DMS 273 (cell line): Measurements from ENCODE around the gene HERC6.
"Not testable (repeated sequence)": the region's sequence is repeated elsewhere in the genome, so short reads cannot be mapped to it uniquely, and the experiment has no call there.

Experiments used
- DNase-seq: peaks from one replicate; lab custom pipeline; 2025; ENCODE audit not compliant: unreplicated experiment; lab: John Stamatoyannopoulos, UW

The HERC6 gene

GRCh38 chr4:88390128-88390527, 11.5 kb downstream of the HERC6 start:
- no peak for DNase-seq

DNA sequence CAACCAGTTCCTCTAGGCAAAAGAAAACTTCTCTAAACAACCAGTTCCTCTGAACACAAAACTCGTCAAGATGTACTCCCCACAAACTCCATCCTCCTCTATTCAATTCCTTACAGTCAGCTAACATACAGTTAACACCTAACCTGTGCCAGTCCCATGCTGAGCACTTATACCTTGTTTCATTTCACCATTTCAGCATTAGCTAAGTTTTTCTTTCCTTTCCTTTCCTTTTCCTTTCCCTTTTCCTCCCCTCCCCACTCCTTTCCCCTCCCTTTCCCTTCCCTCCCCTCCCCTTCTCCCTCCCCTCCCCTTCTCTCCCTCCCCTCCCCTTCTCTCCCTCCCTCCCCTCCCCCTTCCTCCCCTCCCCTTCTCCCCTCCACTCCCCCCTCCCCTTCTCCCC, 13.1 kb downstream of the HERC6 start:
- no peak for DNase-seq

- no peak for DNase-seq
These were observed 18.0 kb downstream of the HERC6 start for GRCh38 chr4:88396681-88397080.

GRCh38 chr4:88398381-88398780, 19.7 kb downstream of the HERC6 start:
- DNase-seq: no peak

DNA sequence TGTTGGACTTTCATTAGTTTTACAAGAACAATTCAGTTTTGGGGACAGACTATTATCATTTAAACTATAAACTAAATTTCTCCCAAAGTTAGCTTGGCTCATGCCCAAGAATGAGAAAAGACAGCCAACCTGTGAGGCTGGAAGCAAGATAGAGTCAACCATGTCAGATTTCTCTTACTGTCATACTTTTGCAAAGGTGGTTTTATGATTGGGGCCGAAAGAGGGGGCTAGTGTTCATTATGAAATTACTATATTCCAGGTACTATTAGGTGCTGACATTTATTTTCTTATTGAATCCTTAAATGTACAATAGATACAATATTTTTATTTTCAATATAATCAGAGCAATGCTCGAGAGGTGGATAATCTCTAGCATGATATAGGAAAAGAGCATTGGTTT, 30.6 kb downstream of the HERC6 start:
- DNase-seq: no peak

DNA sequence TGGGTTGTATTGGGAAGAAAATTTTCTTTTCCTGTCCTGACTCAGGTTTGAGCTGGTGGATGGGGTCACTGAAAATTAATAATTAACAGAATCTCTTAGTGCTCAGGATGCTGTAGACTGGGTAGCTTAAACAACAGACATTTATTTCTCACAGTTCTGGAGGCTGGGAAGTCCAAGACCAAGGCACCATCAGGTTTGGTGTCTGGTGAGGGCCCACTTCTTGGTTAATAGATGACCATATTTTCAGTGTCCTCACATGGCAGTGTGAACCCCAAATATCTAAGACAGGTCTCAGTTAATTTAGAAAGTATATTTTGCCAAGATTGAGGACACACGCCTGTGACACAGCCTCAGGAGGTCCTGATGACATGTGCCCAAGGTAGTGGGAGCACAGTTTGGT, 31.1 kb downstream of the HERC6 start:
- no peak for DNase-seq

DNA sequence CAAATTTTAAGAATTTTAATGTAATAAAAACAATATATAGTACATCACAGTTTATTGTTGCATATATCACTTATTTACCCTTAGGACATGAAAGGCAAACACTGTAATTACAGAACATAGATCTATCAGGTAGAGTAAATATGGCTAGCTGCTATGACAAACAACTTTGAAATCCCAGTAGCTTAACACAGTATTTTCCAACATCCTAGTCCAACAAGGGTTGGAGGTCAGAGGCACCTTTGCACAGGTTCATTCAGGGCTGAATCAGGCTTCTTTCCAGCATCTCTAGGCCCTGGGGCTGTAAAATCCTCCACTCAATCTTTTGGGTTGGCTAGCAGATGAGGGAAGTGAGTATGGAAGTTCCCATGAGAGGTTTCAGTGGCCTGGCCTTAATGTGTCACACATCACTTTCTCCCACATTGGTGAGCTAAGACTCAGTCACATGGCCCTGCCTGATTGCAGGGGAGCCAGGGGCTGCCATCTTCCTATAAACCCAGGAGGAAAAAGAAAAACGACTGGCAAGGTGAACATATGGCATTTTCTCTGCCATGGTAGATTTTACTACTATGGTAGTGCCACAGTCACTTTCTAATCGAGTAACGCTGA, 32.9 kb downstream of the HERC6 start:
- no peak for DNase-seq

GRCh38 chr4:88413801-88414200, 35.1 kb downstream of the HERC6 start:
- DNase-seq: no peak

- no peak for DNase-seq
These were observed 36.1 kb downstream of the HERC6 start for GRCh38 chr4:88414755-88415154.

GRCh38 chr4:88415982-88416381, 37.3 kb downstream of the HERC6 start:
- no peak for DNase-seq

GRCh38 chr4:88418411-88418810, 39.8 kb downstream of the HERC6 start:
- no peak for DNase-seq

DNA sequence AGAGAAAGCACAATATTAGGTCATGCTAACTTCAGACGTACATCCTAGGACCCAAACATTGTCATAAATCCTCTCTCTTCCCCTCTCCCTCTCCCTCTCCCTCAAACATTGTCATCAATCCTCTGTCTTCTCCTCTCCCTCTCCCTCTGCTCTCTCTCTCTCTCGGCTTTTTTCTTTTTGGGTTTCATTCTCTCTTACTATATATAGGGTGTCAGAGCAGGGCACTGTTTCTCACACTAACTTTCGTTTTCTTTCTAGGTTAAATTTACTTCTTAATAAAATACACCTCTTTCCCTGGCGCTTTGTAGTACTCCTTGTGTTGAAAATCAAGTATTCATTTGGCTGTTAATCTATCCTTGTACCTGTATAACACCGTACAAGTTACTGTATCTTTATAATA, 41.2 kb downstream of the HERC6 start:
- DNase-seq: no peak

DNA sequence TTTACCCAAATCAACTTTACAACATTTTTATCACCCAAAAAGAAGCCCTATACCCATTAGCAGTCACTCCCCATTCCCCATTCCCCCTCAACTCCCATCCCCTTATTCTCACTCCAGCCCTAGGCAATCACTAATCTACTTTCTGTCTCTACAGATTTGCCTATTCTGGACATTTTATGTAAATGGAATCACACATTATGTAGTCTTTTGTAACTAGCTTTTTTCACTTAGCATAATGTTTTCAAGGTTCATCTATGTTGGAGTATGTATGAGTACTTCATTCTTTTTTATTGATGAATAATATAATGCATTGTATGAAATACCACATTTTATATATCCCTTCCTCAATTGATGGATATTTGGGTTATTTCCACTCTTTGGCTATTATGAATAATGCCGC, 42.2 kb downstream of the HERC6 start:
- no peak for DNase-seq

DNA sequence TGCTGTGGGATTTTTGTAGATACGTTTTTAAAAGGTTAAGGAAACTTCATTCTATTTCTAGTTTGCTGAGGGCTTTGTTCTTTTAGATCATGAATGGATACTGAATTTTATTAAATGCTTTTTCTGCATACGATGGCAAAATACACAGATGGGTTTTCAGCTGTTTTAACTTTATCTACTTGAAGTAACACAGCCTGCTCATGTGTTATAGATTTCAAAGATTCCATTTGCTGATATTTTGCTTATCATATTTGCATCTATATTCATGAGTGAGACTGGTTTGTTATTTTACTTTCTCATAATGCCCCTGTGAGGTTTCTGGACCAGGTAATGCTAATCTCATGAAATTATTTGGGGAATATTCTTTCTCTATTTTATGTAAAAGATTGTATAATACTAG, 43.8 kb downstream of the HERC6 start:
- no peak for DNase-seq

DNA sequence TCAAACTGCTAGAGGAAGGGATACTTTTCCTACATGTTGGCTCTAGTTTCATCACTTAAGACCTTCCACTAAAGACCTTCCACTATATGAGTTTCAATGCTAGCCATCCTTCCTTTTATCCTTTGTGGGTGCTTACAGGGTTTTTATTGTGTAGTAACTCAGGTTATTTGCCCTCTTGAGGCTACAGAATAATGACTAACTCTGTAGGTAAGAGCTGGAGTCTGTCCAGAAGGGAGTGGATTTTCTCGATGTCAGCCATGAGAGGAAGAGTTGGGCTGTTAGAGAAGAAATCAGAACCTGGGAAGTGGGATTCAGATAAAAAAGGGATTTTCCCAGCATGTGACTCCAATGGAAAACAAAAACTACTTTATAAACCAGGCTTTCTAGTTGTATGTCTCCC, 50.7 kb downstream of the HERC6 start:
- no peak for DNase-seq

GRCh38 chr4:88435987-88436693, 57.5 kb downstream of the HERC6 start:
- no peak for DNase-seq

DNA sequence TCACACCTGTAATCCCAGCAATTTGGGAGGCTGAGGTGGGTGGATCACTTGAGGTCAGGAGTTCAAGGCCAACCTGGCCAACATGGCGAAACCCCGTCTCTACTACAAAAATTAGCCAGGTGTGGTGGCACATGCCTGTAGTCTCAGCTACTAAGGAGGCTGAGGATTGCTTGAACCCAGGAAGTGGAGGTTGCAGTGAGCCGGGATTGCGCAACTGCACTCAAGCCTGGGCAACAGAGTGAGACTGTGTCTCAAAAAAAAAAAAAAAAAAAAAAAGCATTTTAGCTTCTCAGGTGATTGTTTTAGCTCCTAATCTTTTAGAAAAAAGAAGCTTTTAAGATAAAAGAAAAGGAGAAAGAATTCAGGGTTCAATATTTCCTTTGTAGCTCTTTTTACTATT, 59.2 kb downstream of the HERC6 start:
- not testable (repeated sequence) for DNase-seq

DNA sequence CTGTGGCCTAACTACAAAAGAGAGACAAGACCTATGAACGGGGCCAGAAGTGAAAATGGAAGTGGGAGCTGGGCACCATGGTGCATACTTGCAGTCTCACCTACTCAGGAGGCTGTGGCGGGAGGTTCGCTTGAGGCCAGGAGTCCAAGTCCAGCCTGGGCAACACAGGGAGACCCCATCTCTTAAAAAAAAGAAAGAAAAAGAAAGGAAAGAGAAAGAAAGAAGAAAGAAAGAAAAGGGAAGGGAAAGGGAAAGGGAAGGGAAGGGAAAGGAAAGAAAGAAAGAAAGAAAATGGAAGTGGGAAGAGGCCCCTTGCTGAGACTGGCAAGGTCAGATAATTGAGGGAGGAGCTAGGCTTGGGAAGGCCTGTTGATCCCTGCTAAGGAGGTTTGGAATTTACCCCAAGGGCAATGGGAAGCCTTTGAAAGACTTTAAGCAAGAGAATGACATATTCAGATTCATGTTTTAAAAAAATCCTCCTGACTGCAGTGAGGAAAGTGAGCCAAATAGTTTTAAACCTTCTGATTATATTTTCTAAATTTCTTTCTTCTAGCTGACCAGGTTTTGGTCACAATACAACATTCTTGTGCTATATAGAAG, 60.6 kb downstream of the HERC6 start:
- DNase-seq: no peak

DNA sequence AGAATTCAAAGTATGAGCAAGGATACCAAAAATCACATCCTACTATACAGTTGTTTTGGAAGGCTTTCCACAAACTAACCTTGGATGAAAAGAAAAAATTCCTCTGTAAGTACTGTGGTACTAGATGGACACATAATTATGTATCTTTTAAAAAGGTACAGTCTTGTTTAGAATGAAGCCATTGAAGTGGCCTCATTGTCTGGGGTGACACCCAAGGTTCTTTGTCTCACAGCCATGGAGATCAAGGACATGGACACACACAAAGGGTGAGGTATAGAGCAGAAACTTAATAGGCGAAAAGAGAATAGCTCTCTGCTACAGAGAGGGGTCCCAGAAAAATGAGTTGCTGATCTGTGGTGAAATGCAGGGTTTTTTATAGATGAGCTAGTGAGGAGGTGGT, 61.5 kb downstream of the HERC6 start:
- no peak for DNase-seq

DNA sequence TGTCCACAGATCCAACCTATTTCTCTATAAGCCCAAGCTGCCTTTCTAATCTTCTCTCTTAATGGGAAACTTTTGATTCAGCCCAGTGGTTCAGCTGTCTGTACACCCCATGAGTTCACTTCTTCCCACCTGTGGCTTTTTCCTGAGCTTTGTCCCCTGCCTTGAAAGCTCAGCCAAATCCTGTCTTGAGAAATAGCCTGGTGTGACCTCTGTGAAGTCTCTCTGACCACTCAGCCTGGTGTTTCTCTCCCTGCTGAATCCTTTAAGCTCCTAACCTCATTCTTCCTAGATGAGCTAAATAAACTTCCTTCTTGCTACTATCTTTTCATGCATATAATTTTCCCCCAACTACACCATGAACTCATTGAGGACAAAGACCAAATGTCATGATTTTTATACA, 63.0 kb downstream of the HERC6 start:
- DNase-seq: no peak

DNA sequence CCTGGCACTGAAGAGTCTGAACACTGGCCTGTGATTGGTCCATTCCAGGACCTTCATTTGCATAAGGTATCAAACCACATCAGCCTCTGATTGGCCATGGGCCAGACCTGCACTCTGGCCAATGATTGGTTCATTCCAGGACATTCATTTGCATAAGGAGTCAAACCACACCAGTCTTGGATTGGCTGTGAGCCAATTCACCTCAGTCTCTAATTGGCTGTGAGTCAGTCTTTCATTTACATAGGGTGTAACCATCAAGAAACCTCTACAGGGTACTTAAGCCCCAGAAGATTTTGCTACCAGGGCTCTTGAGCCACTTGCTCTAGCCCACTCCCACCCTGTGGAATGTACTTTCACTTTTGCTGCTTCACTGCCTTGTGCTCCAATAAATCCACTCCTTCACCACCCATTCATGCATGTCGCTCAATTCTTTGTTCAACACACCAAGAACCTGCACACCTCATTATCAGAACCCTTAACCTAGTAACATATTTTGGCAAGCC, 64.1 kb downstream of the HERC6 start:
- DNase-seq: peak; percentile 9

- DNase-seq: no peak
These were observed 64.8 kb downstream of the HERC6 start for GRCh38 chr4:88443486-88443885.
